Measurements from ENCODE around the gene KIRREL2. TPM values are rescaled to one million over a fixed set of nuclear protein-coding genes. Genes with fewer than 3 reads are reported as not detected.
A peak's percentile ranks its signal among the peaks of the same experiment; 100 is the strongest.

Gene KIRREL2
- total and polyA plus RNA-seq, 9 of the 15 experiments (the other 6 are each of a cell fraction or from before 2014, with no cell fraction given) = 0.01 to 0.12 (median 0.09) TPM; not detected in 4

GRCh38 chr19:35845215-35846037 is 11.3 kb upstream of the KIRREL2 start (continued):
- TF ChIP-seq ELF1 (tag; IDR thresholded peaks at IDR 0.05) (no peak), HNRNPLL (IDR thresholded peaks at IDR 0.05; ENCODE audit: low read depth, low read length, poor library complexity, severe bottlenecking) (no peak), ZBTB11 (CRISPR knock-in tag; IDR thresholded peaks at IDR 0.05) (0 out of 6 replicates have a peak, but pooled peaks of 1 of the 3 experiments have one; percentile 43), ARID1B (IDR thresholded peaks at IDR 0.05) (peak; percentile 64; the same call in 1 of the 2 replicates), PATZ1 (CRISPR knock-in tag; IDR thresholded peaks at IDR 0.05; ENCODE audit: borderline replicate concordance) (no peak), KAT7 (CRISPR knock-in tag; IDR thresholded peaks at IDR 0.05; ENCODE audit: borderline replicate concordance) (0 out of 2 replicates have a peak, but pooled peaks have one; percentile 38), ATF3 (IDR thresholded peaks at IDR 0.05) (peak; percentile 98), ATF3 (CRISPR knock-in tag; conservative IDR thresholded peaks at IDR 0.05) (peak; percentile 65; the same call in 1 of the 2 replicates), CTCF (IDR thresholded peaks at IDR 0.05 in 2 of 3, conservative IDR thresholded peaks at IDR 0.05 in 1 of 3; ENCODE audit: insufficient read depth in 2 of 3, low read depth in 1 of 3, low read length in 3 of 3) (0 out of 6 replicates have a peak, but pooled peaks of 1 of the 3 experiments have one; percentile 6), RBFOX2 (IDR thresholded peaks at IDR 0.05; ENCODE audit: low read depth, low read length) (peak; percentile 61), EGR1 (conservative IDR thresholded peaks at IDR 0.05) (peak; percentile 67), EP400 (IDR thresholded peaks at IDR 0.05) (peak; percentile 82), USF1 (CRISPR knock-in tag; IDR thresholded peaks at IDR 0.05) (peak; percentile 81), EZH2 (IDR thresholded peaks at IDR 0.05; ENCODE audit: borderline replicate concordance, low read depth, low read length) (no peak), BHLHE40 (IDR thresholded peaks at IDR 0.05; ENCODE audit: low read length) (peak; percentile 88), ESRRA (IDR thresholded peaks at IDR 0.05; ENCODE audit: borderline replicate concordance, low read depth) (0 out of 2 replicates have a peak, but pooled peaks have one; percentile 41)
